Natural killer cell (primary cell): ENCODE data around the gene GCFC2. TPM values are rescaled to one million over a fixed set of nuclear protein-coding genes. Genes with fewer than 3 reads are reported as not detected.
"Not testable (repeated sequence)": the region's sequence is repeated elsewhere in the genome, so short reads cannot be mapped to it uniquely, and the experiment has no call there.

Source experiments
- ATAC-seq, 3 donors: fragments of 150-1000 bp in 2 of 3; fragments of 200-7000 bp in 1 of 3; cut with Tn5 transposase; 1 replicate in 1 of 3; 2 replicates in 2 of 3; pipeline ENCODE4 v1.10.0; 2021; ENCODE audit warnings: mild to moderate bottlenecking in 2 of 3, moderate library complexity in 2 of 3
- DNase-seq, 2 donors: peaks; one replicate each; pipeline versions ENCODE4 v3.0.0 to v3.0.0-alpha.2; 2013 to 2021; ENCODE audit warnings: mixed read lengths in 1 of 2
- H3K27ac ChIP-seq: one replicate; pipeline ENCODE4 v1.5.1; 2013; ENCODE audit warnings: mild to moderate bottlenecking, low read length
- H3K27me3 ChIP-seq: one replicate; pipeline ENCODE4 v1.6.1; 2013; ENCODE audit warnings: low read length; ENCODE audit not compliant: control insufficient read depth, insufficient read depth
- H3K36me3 ChIP-seq: one replicate; pipeline ENCODE4 v1.6.1; 2013; ENCODE audit warnings: low read length; ENCODE audit not compliant: control insufficient read depth, insufficient read depth
- H3K4me1 ChIP-seq: one replicate; pipeline ENCODE4 v1.6.1; 2013; ENCODE audit warnings: low read length; ENCODE audit not compliant: control insufficient read depth, insufficient read depth
- H3K4me3 ChIP-seq: one replicate; pipeline ENCODE4 v1.5.1; 2013; ENCODE audit warnings: low read length
- H3K9me3 ChIP-seq: one replicate; pipeline ENCODE4 v1.6.1; 2013; ENCODE audit warnings: low read length; ENCODE audit not compliant: control insufficient read depth, insufficient read depth
- H3K27ac Mint-ChIP-seq, 2 donors: one replicate each; pipeline ENCODE4 v1.8.0; 2022; ENCODE audit warnings: mild to moderate bottlenecking in 2 of 2, mixed read lengths in 2 of 2, moderate library complexity in 1 of 2
- H3K27me3 Mint-ChIP-seq, 2 donors: one replicate each; pipeline ENCODE4 v1.8.0; 2022; ENCODE audit warnings: low read depth in 2 of 2, mixed read lengths in 2 of 2
- H3K36me3 Mint-ChIP-seq: one replicate; pipeline ENCODE4 v1.8.0; 2022; ENCODE audit warnings: mixed read lengths
- H3K4me1 Mint-ChIP-seq, 2 donors: one replicate each; pipeline ENCODE4 v1.8.0; 2022; ENCODE audit warnings: mixed read lengths in 2 of 2
- H3K4me3 Mint-ChIP-seq: one replicate; pipeline ENCODE4 v1.8.0; 2022; ENCODE audit warnings: mild to moderate bottlenecking, moderate library complexity, mixed read lengths
- H3K9me3 Mint-ChIP-seq, 2 donors: one replicate each; pipeline ENCODE4 v1.8.0; 2022; ENCODE audit warnings: mixed read lengths in 2 of 2
- WGBS: methylation state at CpG from one replicate; pipeline ENCODE4 v1.1.7; 2013; ENCODE audit warnings: missing lambda C conversion rate; ENCODE audit not compliant: insufficient coverage; 5-methylcytosine and 5-hydroxymethylcytosine counted together
- intact Hi-C: fragments of 100-400 bp; cut with micrococcal nuclease; formaldehyde crosslinking; loops from one replicate; pipeline ENCODE4 v1.14.2; 2022
- total RNA-seq, 4 donors: library from RNA; stranded (reverse); fragments of 120-200 nt in 1 of 4; gene quantifications; one replicate each; pipeline versions ENCODE4 v1.2.3 to v1.2.4, GENCODE V29; 2013 to 2022
- TF ChIP-seq, protein P1 (sequence below): fragments of 200-600 bp; IDR thresholded peaks from one replicate; pipeline ENCODE4 v1.8.0; 2022; ENCODE audit warnings: antibody characterized with exemption

The GCFC2 gene
- total RNA-seq, 3 donors from 2014 or later (not counting 1 experiment from before 2014, with no cell fraction given), result 12.0 to 16.2 (median 13.5) TPM

DNA sequence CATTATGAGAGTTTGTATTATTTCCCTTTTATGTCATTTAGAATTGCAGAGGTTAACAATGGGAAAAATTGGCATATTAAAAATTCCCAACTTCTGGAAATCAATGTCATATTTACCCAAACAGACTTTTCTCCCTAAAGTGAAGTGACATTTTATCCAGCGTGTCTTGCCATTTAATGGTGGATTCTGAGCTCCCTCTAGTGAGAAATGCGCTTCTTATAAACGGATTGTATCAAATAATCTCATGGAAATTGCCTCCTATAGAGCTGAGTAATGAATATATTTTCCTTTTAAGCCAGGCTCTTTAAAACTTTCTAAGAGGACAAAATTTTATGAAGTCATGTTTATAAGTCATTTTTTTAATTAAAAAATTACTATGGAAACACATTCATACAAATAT lies 5.7 kb upstream of the GCFC2 start:
- TF ChIP-seq, protein P1, sequence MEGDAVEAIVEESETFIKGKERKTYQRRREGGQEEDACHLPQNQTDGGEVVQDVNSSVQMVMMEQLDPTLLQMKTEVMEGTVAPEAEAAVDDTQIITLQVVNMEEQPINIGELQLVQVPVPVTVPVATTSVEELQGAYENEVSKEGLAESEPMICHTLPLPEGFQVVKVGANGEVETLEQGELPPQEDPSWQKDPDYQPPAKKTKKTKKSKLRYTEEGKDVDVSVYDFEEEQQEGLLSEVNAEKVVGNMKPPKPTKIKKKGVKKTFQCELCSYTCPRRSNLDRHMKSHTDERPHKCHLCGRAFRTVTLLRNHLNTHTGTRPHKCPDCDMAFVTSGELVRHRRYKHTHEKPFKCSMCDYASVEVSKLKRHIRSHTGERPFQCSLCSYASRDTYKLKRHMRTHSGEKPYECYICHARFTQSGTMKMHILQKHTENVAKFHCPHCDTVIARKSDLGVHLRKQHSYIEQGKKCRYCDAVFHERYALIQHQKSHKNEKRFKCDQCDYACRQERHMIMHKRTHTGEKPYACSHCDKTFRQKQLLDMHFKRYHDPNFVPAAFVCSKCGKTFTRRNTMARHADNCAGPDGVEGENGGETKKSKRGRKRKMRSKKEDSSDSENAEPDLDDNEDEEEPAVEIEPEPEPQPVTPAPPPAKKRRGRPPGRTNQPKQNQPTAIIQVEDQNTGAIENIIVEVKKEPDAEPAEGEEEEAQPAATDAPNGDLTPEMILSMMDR, result no peak
- H3K27me3 Mint-ChIP-seq, result peaks cover 20 to 29% of the 10 kb centered on the region in 2 donors
- H3K4me1 Mint-ChIP-seq, result peaks cover 0 to under 1% of the 10 kb centered on the region in 2 donors
- 84% methylated on average over 2 of the region's 3 CpGs for WGBS
- Histone ChIP-seq H3K4me1 (no peaks in the 10 kb centered on the region), H3K27me3 (peaks cover under 1% of the 10 kb centered on the region), H3K27ac (no peak overlapping the region), H3K4me3 (no peak overlapping the region), H3K36me3 (no peaks in the 10 kb centered on the region), H3K9me3 (no peaks in the 10 kb centered on the region)
- intact Hi-C loops, result no loop called here
- no peaks in the 10 kb centered on the region for H3K36me3 Mint-ChIP-seq
- ATAC-seq, result no peak
- no peaks in the 10 kb centered on the region for H3K9me3 Mint-ChIP-seq
- H3K4me3 Mint-ChIP-seq, result no peak overlapping the region
- no peak overlapping the region for H3K27ac Mint-ChIP-seq
- DNase-seq, result no peak

DNA sequence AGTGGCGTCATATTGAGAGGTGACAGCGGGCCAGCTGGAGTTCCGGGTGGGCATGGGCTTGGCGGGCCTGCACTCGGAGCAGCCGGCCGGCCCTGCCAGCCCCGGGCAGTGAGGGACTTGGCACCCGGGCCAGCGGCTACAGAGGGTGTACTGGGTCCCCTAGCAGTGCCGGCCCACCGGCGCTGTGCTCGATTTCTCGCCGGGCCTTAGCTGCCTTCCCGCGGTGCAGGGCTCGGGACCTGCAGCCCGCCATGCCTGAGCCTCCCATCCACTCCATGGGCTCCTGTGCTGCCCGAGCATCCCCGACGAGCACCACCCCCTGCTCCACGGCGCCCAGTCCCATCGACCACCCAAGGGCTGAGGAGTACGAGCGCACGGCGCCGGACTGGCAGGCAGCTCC lies 875 bp upstream of the GCFC2 start:
- H3K36me3 ChIP-seq, H3K9me3 Mint-ChIP-seq, H3K27me3 ChIP-seq, H3K27me3 Mint-ChIP-seq, H3K4me1 ChIP-seq, H3K9me3 ChIP-seq, ATAC-seq, H3K36me3 Mint-ChIP-seq, DNase-seq, H3K4me3 ChIP-seq: not testable (repeated sequence)
- intact Hi-C loops, result loop anchor here (2.0 kb wide), 1 partner anchor 71 kb away; no protein-coding TSS in a partner anchor
- H3K4me3 Mint-ChIP-seq, result peak overlapping the region; percentile 90
- H3K27ac ChIP-seq, result peak overlapping the region; percentile 92
- H3K27ac Mint-ChIP-seq, result peak overlapping the region; percentile 85 to 96
- WGBS, result 99% methylated on average over 31 of the region's 31 CpGs
- peaks cover 23 to 26% of the 10 kb centered on the region in 2 donors for H3K4me1 Mint-ChIP-seq

DNA sequence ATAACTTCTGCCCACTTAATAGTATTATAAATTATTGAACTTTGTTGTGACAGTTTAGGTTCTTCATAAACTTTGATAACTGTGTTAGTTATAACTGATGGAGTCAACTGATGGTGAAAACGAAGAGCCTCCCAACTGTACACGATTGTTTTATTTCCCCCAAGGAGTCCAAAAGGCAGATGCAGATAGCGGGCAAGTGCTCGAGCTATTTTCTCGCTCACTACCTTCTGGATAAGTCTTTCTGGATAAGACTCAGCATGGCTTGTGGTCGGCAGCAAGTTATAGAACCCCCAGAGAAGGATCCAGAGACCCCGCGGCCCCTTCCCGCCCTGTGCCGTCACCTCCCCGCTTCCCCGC lies 517 bp downstream of the GCFC2 start:
- no peak for DNase-seq
- peaks cover 23 to 26% of the 10 kb centered on the region in 2 donors for H3K4me1 Mint-ChIP-seq

DNA sequence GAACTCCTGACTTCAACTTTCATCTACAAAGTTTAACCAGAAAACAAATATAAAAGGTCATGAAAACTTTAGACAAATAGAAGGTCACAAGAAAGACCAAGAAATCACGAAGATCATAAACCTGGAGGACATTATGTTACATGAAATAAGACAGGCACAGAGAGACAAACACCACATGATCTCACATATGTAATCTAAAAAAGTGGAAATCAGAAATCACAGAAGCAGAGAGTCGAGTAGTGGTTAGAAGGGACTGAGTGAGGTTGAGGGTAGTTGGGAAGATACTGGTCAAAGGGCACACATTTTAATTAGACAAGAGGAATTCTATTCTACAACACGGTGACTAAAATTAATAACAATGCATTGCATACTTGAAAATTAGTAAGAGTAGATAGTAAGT lies 1.4 kb downstream of the GCFC2 start:
- H3K4me3 ChIP-seq, result no peak overlapping the region
- Mint-ChIP-seq H3K4me1 (peaks cover 23 to 26% of the 10 kb centered on the region in 2 donors), H3K27me3 (no peaks in the 10 kb centered on the region), H3K4me3 (peak overlapping the region; percentile 35), H3K9me3 (no peaks in the 10 kb centered on the region), H3K36me3 (no peaks in the 10 kb centered on the region), H3K27ac (peak overlapping the region in 1 of 2 donors; percentile 67)
- peaks cover 5% of the 10 kb centered on the region for H3K4me1 ChIP-seq
- DNase-seq (peak in 1 of 2 donors; percentile 6), ATAC-seq (no peak)
- WGBS, result 40% methylated on average over 1 of the region's 3 CpGs
- H3K36me3 ChIP-seq, result peaks cover 7% of the 10 kb centered on the region
- TF ChIP-seq, protein P1, result no peak
- intact Hi-C loops, result no loop called here
- no peaks in the 10 kb centered on the region for H3K9me3 ChIP-seq
- H3K27ac ChIP-seq, result no peak overlapping the region
- no peaks in the 10 kb centered on the region for H3K27me3 ChIP-seq

More for the DNA sequence above, 517 bp downstream of the GCFC2 start:
- H3K9me3 ChIP-seq, result no peaks in the 10 kb centered on the region
- TF ChIP-seq, protein P1, result no peak
- intact Hi-C loops, result loop anchor here (2.0 kb wide), 1 partner anchor 69 kb away; no protein-coding TSS in a partner anchor
- H3K4me3 Mint-ChIP-seq, result peak overlapping the region; percentile 90
- no peaks in the 10 kb centered on the region for H3K36me3 ChIP-seq
- H3K27ac Mint-ChIP-seq, result peak overlapping the region; percentile 85 to 96
- H3K4me3 ChIP-seq, result peak overlapping the region; percentile 58
- H3K4me1 ChIP-seq, result peaks cover 5% of the 10 kb centered on the region
- H3K27ac ChIP-seq, result peak overlapping the region; percentile 92
- H3K27me3 ChIP-seq, result no peaks in the 10 kb centered on the region
- H3K36me3 Mint-ChIP-seq, result no peaks in the 10 kb centered on the region
- peak in 2 of 3 donors; percentile 12 to 36 for ATAC-seq
- H3K27me3 Mint-ChIP-seq, result peaks cover 4 to 5% of the 10 kb centered on the region in 2 donors
- no peaks in the 10 kb centered on the region for H3K9me3 Mint-ChIP-seq
- WGBS, result 0% methylated on average over 12 of the region's 12 CpGs
